ENCODE results near the gene FARS2. TPM values are rescaled to one million over a fixed set of nuclear protein-coding genes. Genes with fewer than 3 reads are reported as not detected.

The FARS2 gene
- total and polyA plus RNA-seq, 2 donors (not counting 3 experiments of a cell fraction or from before 2014, with no cell fraction given), result 20.2 to 20.5 TPM

DNA sequence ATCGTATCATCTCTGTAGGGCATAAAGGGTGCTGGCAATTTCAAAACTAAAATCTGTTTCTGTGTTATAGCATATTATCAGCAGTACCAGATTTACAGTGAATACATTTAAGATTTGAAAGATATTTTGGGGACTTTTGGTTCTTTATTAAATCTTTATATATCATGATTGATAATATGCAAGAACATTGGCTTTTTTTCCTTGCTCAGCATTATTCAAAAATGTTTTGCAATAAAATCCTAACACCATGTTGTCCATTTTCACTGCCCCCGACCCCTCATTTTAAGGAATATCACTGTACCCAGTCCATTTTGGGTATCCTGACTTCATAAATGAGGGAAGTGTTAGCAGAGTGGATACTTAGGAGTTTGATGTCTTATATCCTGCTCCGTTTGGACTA, 16.3 kb downstream of the FARS2 start:
- no peaks in the 10 kb centered on the region for H3K27me3 ChIP-seq (ENCODE audit: control insufficient read depth in 2 of 2, insufficient read depth in 2 of 2, low read length in 2 of 2)
- no peak overlapping the region for H2AFZ ChIP-seq (ENCODE audit: low read depth, low read length)
- no peak overlapping the region for H3K9ac ChIP-seq (replicated peaks; ENCODE audit: extremely low read depth, insufficient read depth, low read length)
- H3K9me1 ChIP-seq (replicated peaks; ENCODE audit: control insufficient read depth, extremely low read depth, insufficient read depth, low read length), result no peaks in the 10 kb centered on the region
- no peaks in the 10 kb centered on the region for H3K4me1 ChIP-seq (ENCODE audit: control insufficient read depth, extremely low read depth, insufficient read depth, low read length)
- no peaks in the 10 kb centered on the region for H4K20me1 ChIP-seq (replicated peaks; ENCODE audit: control insufficient read depth, extremely low read depth, insufficient read depth, low read length)
- no TSS peak for BruUV-seq (replicated peaks)
- H3K9me3 ChIP-seq (replicated peaks; ENCODE audit: control insufficient read depth, insufficient read depth, low read length), result no peaks in the 10 kb centered on the region
- DNase-seq (ENCODE audit: low read depth, low spot score) (no peak), FAIRE-seq (no peak)
- ChIA-PET POLR2A (no interaction called here), CTCF (interaction anchor here (1.5 kb wide), 1 partner anchor 10 kb away, joined by 6 read pairs; no protein-coding TSS in a partner anchor)
- no peaks in the 10 kb centered on the region for H3K36me3 ChIP-seq (ENCODE audit: control insufficient read depth in 2 of 2, extremely low read depth in 1 of 2, insufficient read depth in 2 of 2, low read length in 2 of 2)
- no peak overlapping the region for H3K27ac ChIP-seq (ENCODE audit: insufficient read depth, low read depth, low read length)
- H3K79me2 ChIP-seq (ENCODE audit: control insufficient read depth, insufficient read depth, low read length), result no peaks in the 10 kb centered on the region
- dilution Hi-C loops (cut with MboI; ENCODE audit: extremely low pct_ligation_motif_present, low sequenced_read_pairs) (no loop called here), intact Hi-C loops (cut with micrococcal nuclease) (no loop called here)
- H3K4me3 ChIP-seq (replicated peaks in 1 of 3; ENCODE audit: insufficient read depth in 1 of 3, low read depth in 1 of 3, low read length in 3 of 3), result no peak overlapping the region
- TF ChIP-seq MYC (IDR thresholded peaks at IDR 0.05; ENCODE audit: low read depth, low read length) (no peak), JUN (IDR thresholded peaks at IDR 0.05; ENCODE audit: borderline replicate concordance, insufficient read depth, insufficient read length, low read depth) (no peak), FOS (IDR thresholded peaks at IDR 0.05; ENCODE audit: borderline replicate concordance, insufficient read depth, low read length) (no peak), EZH2 (IDR thresholded peaks at IDR 0.05; ENCODE audit: borderline replicate concordance, low read depth, low read length, severe bottlenecking) (no peak), GATA2 (IDR thresholded peaks at IDR 0.05; ENCODE audit: insufficient read depth, insufficient read length, low read depth, low read length) (no peak), POLR2AphosphoS5 (IDR thresholded peaks at IDR 0.05; ENCODE audit: insufficient read depth, low read depth, low read length) (no peak)
- no peak overlapping the region for H3K4me2 ChIP-seq (ENCODE audit: insufficient read depth, low read length)

GRCh38 chr6:5278047-5278446, 16.7 kb downstream of the FARS2 start:
- FAIRE-seq (no peak), DNase-seq (ENCODE audit: low read depth, low spot score) (no peak)
- CTCF ChIA-PET, result interaction anchor here (1.3 to 1.5 kb wide), 2 partner anchors 10 to 11 kb away, joined by 4 to 6 read pairs; no protein-coding TSS in a partner anchor
- no peaks in the 10 kb centered on the region for H3K79me2 ChIP-seq (ENCODE audit: control insufficient read depth, insufficient read depth, low read length)
- no peaks in the 10 kb centered on the region for H3K9me1 ChIP-seq (replicated peaks; ENCODE audit: control insufficient read depth, extremely low read depth, insufficient read depth, low read length)
- POLR2A ChIA-PET, result no interaction called here
- H3K27me3 ChIP-seq (ENCODE audit: control insufficient read depth in 2 of 2, insufficient read depth in 2 of 2, low read length in 2 of 2), result no peaks in the 10 kb centered on the region
- H3K4me2 ChIP-seq (ENCODE audit: insufficient read depth, low read length), result no peak overlapping the region
- intact Hi-C loops (cut with micrococcal nuclease), result no loop called here
- no peak overlapping the region for H3K9ac ChIP-seq (replicated peaks; ENCODE audit: extremely low read depth, insufficient read depth, low read length)
- no peak for TF ChIP-seq POLR2A (IDR thresholded peaks at IDR 0.05; ENCODE audit: low read depth, low read length)
- TF ChIP-seq GATA2 (IDR thresholded peaks at IDR 0.05; ENCODE audit: insufficient read depth, insufficient read length, low read depth, low read length), result no peak
- no peak for TF ChIP-seq EZH2 (IDR thresholded peaks at IDR 0.05; ENCODE audit: borderline replicate concordance, low read depth, low read length, severe bottlenecking)
- TF ChIP-seq POLR2AphosphoS5 (IDR thresholded peaks at IDR 0.05; ENCODE audit: insufficient read depth, low read depth, low read length), result no peak
- no peak for TF ChIP-seq FOS (IDR thresholded peaks at IDR 0.05; ENCODE audit: borderline replicate concordance, insufficient read depth, low read length)
- TF ChIP-seq, protein P1, sequence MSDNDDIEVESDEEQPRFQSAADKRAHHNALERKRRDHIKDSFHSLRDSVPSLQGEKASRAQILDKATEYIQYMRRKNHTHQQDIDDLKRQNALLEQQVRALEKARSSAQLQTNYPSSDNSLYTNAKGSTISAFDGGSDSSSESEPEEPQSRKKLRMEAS (IDR thresholded peaks at IDR 0.05; ENCODE audit: insufficient read depth, insufficient read length), result no peak
- no peaks in the 10 kb centered on the region for H4K20me1 ChIP-seq (replicated peaks; ENCODE audit: control insufficient read depth, extremely low read depth, insufficient read depth, low read length)
- dilution Hi-C loops (cut with MboI; ENCODE audit: extremely low pct_ligation_motif_present, low sequenced_read_pairs), result no loop called here
- H3K9me3 ChIP-seq (replicated peaks; ENCODE audit: control insufficient read depth, insufficient read depth, low read length), result no peaks in the 10 kb centered on the region
- H3K4me3 ChIP-seq (replicated peaks in 1 of 3; ENCODE audit: insufficient read depth in 1 of 3, low read depth in 1 of 3, low read length in 3 of 3), result no peak overlapping the region
- no peak overlapping the region for H2AFZ ChIP-seq (ENCODE audit: low read depth, low read length)
- BruUV-seq (replicated peaks), result no TSS peak
- no peaks in the 10 kb centered on the region for H3K4me1 ChIP-seq (ENCODE audit: control insufficient read depth, extremely low read depth, insufficient read depth, low read length)
- no peak overlapping the region for H3K27ac ChIP-seq (ENCODE audit: insufficient read depth, low read depth, low read length)
- H3K36me3 ChIP-seq (ENCODE audit: control insufficient read depth in 2 of 2, extremely low read depth in 1 of 2, insufficient read depth in 2 of 2, low read length in 2 of 2), result no peaks in the 10 kb centered on the region
